ACC112 (cell line): ENCODE data around the gene SCP2.
A peak's percentile ranks its signal among the peaks of the same experiment; 100 is the strongest.
"Not testable (repeated sequence)": the region's sequence is repeated elsewhere in the genome, so short reads cannot be mapped to it uniquely, and the experiment has no call there.

Source experiments
- H2AFZ ChIP-seq: fragments of 200-600 bp; sonication (generic); one replicate; pipeline ENCODE4 v1.6.0; 2017; ENCODE audit warnings: antibody characterized with exemption, low read length; ENCODE audit not compliant: unreplicated experiment
- H3K27ac ChIP-seq: fragments of 200-600 bp; sonication (generic); 2 replicates; pipeline ENCODE4 v1.5.1; 2014; ENCODE audit warnings: low read depth, mild to moderate bottlenecking, antibody characterized with exemption, low read length, moderate library complexity
- H3K27me3 ChIP-seq: fragments of 200-600 bp; sonication (generic); 2 replicates; pipeline ENCODE4 v1.6.1; 2014; ENCODE audit warnings: mild to moderate bottlenecking, antibody characterized with exemption, low read length, moderate library complexity, mixed read lengths; ENCODE audit not compliant: insufficient read depth
- H3K36me3 ChIP-seq: fragments of 200-600 bp; sonication (generic); 2 replicates; pipeline ENCODE4 v1.6.1; 2016; ENCODE audit warnings: mild to moderate bottlenecking, antibody characterized with exemption, low read length, moderate library complexity, mixed read lengths; ENCODE audit not compliant: insufficient read depth
- H3K4me1 ChIP-seq: fragments of 200-600 bp; sonication (generic); one replicate; pipeline ENCODE4 v1.6.1; 2016; ENCODE audit warnings: low read length, mixed read lengths; ENCODE audit not compliant: insufficient read depth, unreplicated experiment, control insufficient read depth
- H3K4me3 ChIP-seq: fragments of 200-600 bp; sonication (generic); 2 replicates; pipeline ENCODE4 v1.5.1; 2014; ENCODE audit warnings: mild to moderate bottlenecking, low read depth, low read length
- H3K79me2 ChIP-seq: fragments of 200-600 bp; sonication (generic); one replicate; pipeline ENCODE4 v1.6.0; 2016; ENCODE audit warnings: low read length; ENCODE audit not compliant: control insufficient read depth, unreplicated experiment, insufficient read depth

SCP2 gene

GRCh38 chr1:52929019-52929418, 1.9 kb downstream of the SCP2 start:
- Histone ChIP-seq H3K79me2 (no peaks in the 10 kb centered on the region), H3K4me1 (peaks cover 10% of the 10 kb centered on the region), H3K4me3 (no peak overlapping the region), H2AFZ (no peak overlapping the region), H3K27me3 (no peaks in the 10 kb centered on the region), H3K36me3 (no peaks in the 10 kb centered on the region), H3K27ac (no peak overlapping the region)

- Histone ChIP-seq H3K4me1 (no peaks in the 10 kb centered on the region), H3K27ac (no peak overlapping the region), H3K79me2 (no peaks in the 10 kb centered on the region), H3K27me3 (no peaks in the 10 kb centered on the region), H3K4me3 (no peak overlapping the region), H3K36me3 (no peaks in the 10 kb centered on the region), H2AFZ (no peak overlapping the region)
Observed at GRCh38 chr1:52937433-52938182, 10.5 kb downstream of the SCP2 start.

DNA sequence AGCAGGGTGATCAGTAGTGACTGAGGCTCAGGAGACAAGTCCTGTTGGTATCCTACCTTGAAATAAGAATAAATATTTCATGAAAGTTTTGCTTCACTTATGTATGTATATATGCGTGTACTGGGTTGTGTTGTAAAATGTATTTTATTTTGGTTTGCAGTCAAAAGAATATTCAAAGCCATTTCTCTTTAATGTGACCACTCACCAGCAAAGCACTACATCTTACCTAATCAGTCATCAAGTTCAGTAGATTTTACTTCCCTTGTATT, 11.0 kb downstream of the SCP2 start:
- Histone ChIP-seq H3K36me3 (no peaks in the 10 kb centered on the region), H3K79me2 (no peaks in the 10 kb centered on the region), H3K4me3 (no peak overlapping the region), H3K27ac (no peak overlapping the region), H3K27me3 (no peaks in the 10 kb centered on the region), H3K4me1 (no peaks in the 10 kb centered on the region), H2AFZ (no peak overlapping the region)

- H3K27ac ChIP-seq, result no peak overlapping the region
- H3K4me3 ChIP-seq, result no peak overlapping the region
- no peaks in the 10 kb centered on the region for H3K79me2 ChIP-seq
- H3K27me3 ChIP-seq, result no peaks in the 10 kb centered on the region
- peaks cover 7% of the 10 kb centered on the region for H3K4me1 ChIP-seq
- no peaks in the 10 kb centered on the region for H3K36me3 ChIP-seq
- no peak overlapping the region for H2AFZ ChIP-seq
Observed at GRCh38 chr1:52943876-52944416, 16.9 kb downstream of the SCP2 start.

- Histone ChIP-seq H3K36me3 (no peaks in the 10 kb centered on the region), H3K4me1 (peaks cover 7% of the 10 kb centered on the region), H3K27ac (no peak overlapping the region), H2AFZ (no peak overlapping the region), H3K27me3 (no peaks in the 10 kb centered on the region), H3K79me2 (no peaks in the 10 kb centered on the region), H3K4me3 (no peak overlapping the region)
Observed at GRCh38 chr1:52944566-52944965, 17.5 kb downstream of the SCP2 start.

- H3K27me3 ChIP-seq, result no peaks in the 10 kb centered on the region
- H3K4me3 ChIP-seq, result no peak overlapping the region; the same call in 1 of the 2 replicates
- no peak overlapping the region for H2AFZ ChIP-seq
Observed at GRCh38 chr1:52947490-52947889, 20.4 kb downstream of the SCP2 start.

DNA sequence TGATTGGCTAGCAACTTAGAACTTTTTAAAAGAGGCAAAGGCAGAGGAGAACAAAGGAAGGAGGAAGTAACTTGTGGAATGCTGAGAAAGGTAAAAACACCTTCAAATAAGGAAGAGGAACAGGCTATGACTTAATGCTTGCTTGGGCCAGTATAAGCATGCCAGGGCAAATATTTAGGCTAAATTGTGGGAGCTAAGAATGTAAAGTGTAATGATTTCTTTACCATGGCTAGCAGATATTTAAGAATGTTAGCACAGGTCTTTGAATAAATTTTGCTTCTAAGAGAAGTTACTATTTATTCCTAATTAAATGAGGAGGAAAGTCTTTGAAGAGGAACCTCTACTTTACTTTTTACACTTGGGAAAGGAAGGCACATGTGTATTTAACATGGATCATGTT, 22.5 kb downstream of the SCP2 start:
- H3K79me2 ChIP-seq, H3K4me1 ChIP-seq, H3K27ac ChIP-seq, H3K36me3 ChIP-seq, H3K4me3 ChIP-seq, H2AFZ ChIP-seq, H3K27me3 ChIP-seq: not testable (repeated sequence)

More at GRCh38 chr1:52947490-52947889, 20.4 kb downstream of the SCP2 start:
- H3K79me2 ChIP-seq, result no peaks in the 10 kb centered on the region
- peaks cover 7% of the 10 kb centered on the region for H3K4me1 ChIP-seq
- H3K27ac ChIP-seq, result no peak overlapping the region
- no peaks in the 10 kb centered on the region for H3K36me3 ChIP-seq

DNA sequence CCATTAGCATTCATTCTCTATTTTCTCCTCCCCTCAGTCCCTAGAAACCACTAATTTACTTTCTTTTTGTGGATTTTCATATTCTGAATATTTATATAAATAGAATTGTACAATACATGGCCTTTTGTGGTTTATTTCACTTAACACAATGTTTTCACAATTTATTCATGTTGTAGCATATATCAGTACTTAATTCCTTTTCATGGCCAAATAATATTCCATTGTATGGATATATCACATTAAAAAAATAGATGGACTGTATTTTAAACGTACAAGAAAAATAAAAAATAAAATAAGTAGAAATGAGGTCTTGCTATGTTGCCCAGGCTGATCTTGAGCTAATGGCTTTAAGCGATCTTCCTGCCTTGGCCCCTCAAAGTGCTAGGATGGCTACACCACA, 25.0 kb downstream of the SCP2 start:
- Histone ChIP-seq H3K79me2 (no peaks in the 10 kb centered on the region), H3K4me3 (no peak overlapping the region), H3K36me3 (no peaks in the 10 kb centered on the region), H3K27ac (no peak overlapping the region), H2AFZ (no peak overlapping the region), H3K27me3 (no peaks in the 10 kb centered on the region), H3K4me1 (peaks cover 16% of the 10 kb centered on the region)

DNA sequence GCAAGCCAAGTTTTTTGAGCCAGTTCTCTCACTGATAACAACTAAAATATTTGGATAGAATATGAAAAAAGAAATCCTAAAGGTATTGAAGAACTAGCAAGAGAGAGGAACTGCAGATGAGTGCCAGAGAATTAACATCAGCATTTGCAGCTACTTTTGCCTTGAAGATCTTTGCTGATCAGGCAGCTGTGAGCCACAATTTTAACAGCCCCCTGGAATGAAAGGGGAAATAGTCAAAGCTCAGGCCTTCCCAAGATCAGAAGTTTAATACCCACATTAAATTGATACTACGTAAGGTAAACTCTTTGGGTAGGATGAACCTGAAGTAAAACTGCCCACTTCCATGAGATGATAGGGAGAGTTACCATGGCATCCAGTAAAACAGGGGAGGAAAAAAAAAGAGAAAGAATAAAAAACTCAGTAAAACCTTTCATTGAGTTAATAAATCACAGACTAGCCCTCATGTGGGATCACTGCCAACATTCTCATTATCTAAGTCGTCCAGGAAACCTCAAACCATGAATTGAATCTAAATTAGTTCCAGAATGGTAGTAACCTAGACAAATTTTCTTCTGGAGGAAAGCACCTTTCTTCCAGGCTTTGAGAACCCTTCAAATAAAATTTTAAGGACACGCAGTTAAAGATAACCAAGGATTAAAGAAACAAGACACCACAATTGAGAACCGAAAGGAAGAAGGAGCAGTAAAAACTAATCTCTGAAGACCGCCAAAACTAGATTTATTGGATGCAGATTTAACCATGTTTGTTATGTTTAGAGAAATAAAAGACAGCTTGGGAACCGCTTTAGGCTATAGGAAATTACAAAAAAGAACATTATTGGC, 28.3 kb downstream of the SCP2 start:
- Histone ChIP-seq H3K79me2 (no peaks in the 10 kb centered on the region), H3K27ac (0 out of 2 replicates have a peak overlapping the region, but pooled peaks have one; percentile 13), H3K4me3 (peak overlapping the region; percentile 66), H3K4me1 (peaks cover 9% of the 10 kb centered on the region), H2AFZ (peak overlapping the region; percentile 85), H3K27me3 (no peaks in the 10 kb centered on the region), H3K36me3 (no peaks in the 10 kb centered on the region)

DNA sequence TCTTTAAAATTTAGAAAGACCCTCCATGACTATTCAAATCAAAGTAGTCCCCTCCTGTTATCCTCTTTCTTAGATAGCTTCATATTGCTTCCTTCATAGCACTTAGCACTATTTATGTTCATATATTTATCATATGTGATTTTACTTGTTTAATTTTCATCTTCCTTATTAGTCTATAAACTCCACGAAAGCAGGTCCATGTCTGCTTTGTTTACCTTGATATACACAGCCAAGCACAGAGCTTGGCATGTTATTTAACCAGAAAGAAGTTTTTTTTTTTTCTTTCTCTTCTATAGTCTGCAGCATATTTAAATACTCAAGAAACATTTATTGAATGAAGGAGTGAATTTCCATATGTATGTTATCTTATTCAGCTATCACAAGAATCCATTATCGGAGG, 36.0 kb downstream of the SCP2 start:
- no peak overlapping the region for H3K27ac ChIP-seq
- no peak overlapping the region for H3K4me3 ChIP-seq
- no peak overlapping the region for H2AFZ ChIP-seq
- H3K4me1 ChIP-seq, result no peaks in the 10 kb centered on the region
- H3K79me2 ChIP-seq, result no peaks in the 10 kb centered on the region
- H3K36me3 ChIP-seq, result no peaks in the 10 kb centered on the region
- H3K27me3 ChIP-seq, result no peaks in the 10 kb centered on the region

DNA sequence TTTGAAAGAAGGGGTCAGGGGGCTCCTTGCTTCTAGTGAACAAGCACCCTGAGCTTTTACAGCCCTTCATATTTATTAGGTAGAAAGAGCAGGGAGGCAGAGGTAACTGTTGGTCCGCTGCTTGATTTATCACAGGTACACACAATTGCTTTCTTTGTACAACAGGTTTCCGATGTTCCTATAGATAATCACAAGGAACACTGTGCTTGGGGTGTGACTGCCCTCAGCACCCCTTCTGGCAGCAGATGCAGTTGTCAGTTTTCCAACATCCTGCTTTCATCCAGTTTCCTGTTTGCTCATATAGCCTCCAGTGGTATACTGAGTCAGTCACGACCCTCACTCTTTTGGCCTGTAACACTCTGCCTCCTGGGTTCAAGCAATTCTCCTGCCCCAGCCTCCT, 40.6 kb downstream of the SCP2 start:
- H3K36me3 ChIP-seq, result no peaks in the 10 kb centered on the region
- H3K4me1 ChIP-seq, result no peaks in the 10 kb centered on the region
- H3K79me2 ChIP-seq, result no peaks in the 10 kb centered on the region
- no peaks in the 10 kb centered on the region for H3K27me3 ChIP-seq
- no peak overlapping the region for H3K4me3 ChIP-seq
- no peak overlapping the region for H2AFZ ChIP-seq
- no peak overlapping the region for H3K27ac ChIP-seq
